Upper lobe of right lung (tissue), 1 donor: Measurements from ENCODE around the gene HTRA3. TPM values are rescaled to one million over a fixed set of nuclear protein-coding genes. Genes with fewer than 3 reads are reported as not detected.

Experiments used
- ATAC-seq: fragments of 200-7000 bp; cut with Tn5 transposase; one replicate; pipeline ENCODE4 v1.9.1; 2020; ENCODE audit warnings: mild to moderate bottlenecking, moderate library complexity
- DNase-seq: peaks from one replicate; pipeline ENCODE4 v3.0.0-alpha.2; 2020
- H3K27ac ChIP-seq: fragments of 200-600 bp; one replicate; pipeline ENCODE4 v1.8.0; 2022
- H3K27me3 ChIP-seq: fragments of 200-600 bp; one replicate; pipeline ENCODE4 v1.8.0; 2022; ENCODE audit warnings: mild to moderate bottlenecking
- H3K36me3 ChIP-seq: fragments of 200-600 bp; one replicate; pipeline ENCODE4 v1.8.0; 2022
- H3K4me1 ChIP-seq: fragments of 200-600 bp; one replicate; pipeline ENCODE4 v1.8.0; 2022
- H3K4me3 ChIP-seq: fragments of 200-600 bp; one replicate; pipeline ENCODE4 v1.8.0; 2022; ENCODE audit warnings: mild to moderate bottlenecking
- H3K9me3 ChIP-seq: fragments of 200-600 bp; one replicate; pipeline ENCODE4 v1.8.0; 2022
- CTCF ChIP-seq: fragments of 200-600 bp; IDR thresholded peaks from one replicate; pipeline ENCODE4 v1.8.0; 2022; ENCODE audit warnings: antibody characterized with exemption
- intact Hi-C: fragments of 100-400 bp; cut with DNase I; formaldehyde crosslinking; loops from one replicate; pipeline ENCODE4 v1.11.0; 2022
- total RNA-seq: library from RNA; stranded (reverse); fragmentation: NEBNext Ultra II Directional; extraction: Animal tissue kit (Norgen Biotek cat#: 25700); gene quantifications from one replicate; pipeline ENCODE4 v1.2.1, GENCODE V29; 2021
- donor health status: DM: no; HTN: yes; CAD: no; lungs with severe emphysema.

Gene HTRA3
- total RNA-seq, 1 donor from 2014 or later = 25.0 TPM

GRCh38 chr4:8283631-8284121 lies 14.1 kb downstream of the HTRA3 start:
- Histone ChIP-seq H3K27ac (no peak overlapping the region), H3K27me3 (no peaks in the 10 kb centered on the region), H3K4me3 (no peak overlapping the region), H3K9me3 (no peaks in the 10 kb centered on the region), H3K4me1 (no peaks in the 10 kb centered on the region), H3K36me3 (no peaks in the 10 kb centered on the region)
- intact Hi-C loops = no loop called here
- no peak for TF ChIP-seq CTCF
- DNase-seq = no peak
- ATAC-seq = no peak

GRCh38 chr4:8284391-8284790 lies 14.8 kb downstream of the HTRA3 start:
- H3K9me3 ChIP-seq = no peaks in the 10 kb centered on the region
- ATAC-seq (no peak), DNase-seq (no peak)
- no peaks in the 10 kb centered on the region for H3K36me3 ChIP-seq
- intact Hi-C loops = no loop called here
- H3K4me1 ChIP-seq = no peaks in the 10 kb centered on the region
- TF ChIP-seq CTCF = no peak
- no peaks in the 10 kb centered on the region for H3K27me3 ChIP-seq
- no peak overlapping the region for H3K4me3 ChIP-seq
- no peak overlapping the region for H3K27ac ChIP-seq

GRCh38 chr4:8285143-8285975 lies 15.8 kb downstream of the HTRA3 start:
- no peaks in the 10 kb centered on the region for H3K36me3 ChIP-seq
- no peak overlapping the region for H3K27ac ChIP-seq
- DNase-seq (no peak), ATAC-seq (no peak)
- intact Hi-C loops = no loop called here
- H3K4me1 ChIP-seq = no peaks in the 10 kb centered on the region
- no peak for TF ChIP-seq CTCF
- H3K4me3 ChIP-seq = no peak overlapping the region
- H3K27me3 ChIP-seq = no peaks in the 10 kb centered on the region
- H3K9me3 ChIP-seq = no peaks in the 10 kb centered on the region

GRCh38 chr4:8285976-8286718 lies 16.6 kb downstream of the HTRA3 start:
- H3K36me3 ChIP-seq = no peaks in the 10 kb centered on the region
- no peak for DNase-seq
- ATAC-seq = no peak
- no peaks in the 10 kb centered on the region for H3K9me3 ChIP-seq
- H3K4me3 ChIP-seq = no peak overlapping the region
- TF ChIP-seq CTCF = no peak
- no peaks in the 10 kb centered on the region for H3K4me1 ChIP-seq
- H3K27me3 ChIP-seq = no peaks in the 10 kb centered on the region
- intact Hi-C loops = no loop called here
- H3K27ac ChIP-seq = no peak overlapping the region

GRCh38 chr4:8286719-8287342 lies 17.3 kb downstream of the HTRA3 start:
- H3K36me3 ChIP-seq = no peaks in the 10 kb centered on the region
- ATAC-seq = no peak
- no peaks in the 10 kb centered on the region for H3K9me3 ChIP-seq
- H3K4me3 ChIP-seq = no peak overlapping the region
- no peaks in the 10 kb centered on the region for H3K4me1 ChIP-seq
- H3K27ac ChIP-seq = no peak overlapping the region
- no peaks in the 10 kb centered on the region for H3K27me3 ChIP-seq
- intact Hi-C loops = no loop called here
- no peak for DNase-seq
- no peak for TF ChIP-seq CTCF
